ENCODE measurements around the gene SNRNP70.

The SNRNP70 gene

DNA sequence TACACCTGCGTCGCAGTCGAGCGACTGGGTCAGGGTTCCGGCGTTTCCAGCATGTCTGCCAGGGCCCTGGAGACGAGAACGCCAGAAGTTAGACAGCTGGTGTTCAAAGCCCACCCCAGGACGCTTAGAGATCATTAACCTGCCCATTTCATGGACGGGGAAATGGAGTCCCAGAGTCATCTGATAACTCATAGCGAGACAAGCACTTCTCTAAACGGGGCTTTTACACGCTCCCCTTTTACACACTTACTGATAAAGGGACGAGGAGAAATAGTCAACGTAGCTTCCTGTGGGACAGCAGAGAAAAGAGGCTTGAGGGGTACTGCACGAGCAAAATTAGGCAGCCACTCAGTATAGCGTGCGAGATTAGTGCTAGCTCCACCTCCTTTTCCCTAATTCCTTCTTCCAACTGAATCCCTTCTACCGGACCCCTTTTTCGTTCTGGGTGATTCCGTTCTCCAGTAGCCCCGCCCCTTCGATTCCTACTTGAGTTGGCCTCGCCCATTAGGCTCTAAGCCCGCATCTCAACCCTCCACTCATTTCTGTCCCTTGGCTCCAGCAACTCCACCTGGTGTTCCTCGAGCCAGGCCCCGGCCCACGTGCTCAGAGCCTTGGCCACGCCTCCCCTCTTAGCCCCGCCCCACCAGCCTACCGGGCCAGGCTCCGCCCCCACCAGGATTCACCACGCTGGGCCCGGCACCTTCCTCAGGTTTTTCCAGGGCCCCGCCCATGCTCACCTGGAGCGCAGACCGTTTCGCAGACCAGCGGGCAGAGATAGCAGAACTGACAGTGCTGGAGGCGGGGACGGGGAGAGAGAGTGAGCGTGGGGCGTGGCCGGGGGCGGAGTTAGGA is 66.2 kb downstream of the SNRNP70 start:
- in situ Hi-C loops (cut with MboI; ENCODE audit: low pct_unique_long_range_greater_than_20kb, low sequenced_read_pairs, unreplicated experiment), result no loop called here
- DNase-seq (ENCODE audit: low spot score), result no peak
- TF ChIP-seq CTCF (IDR thresholded peaks at IDR 0.05; ENCODE audit: extremely low read depth, insufficient read depth, missing control alignments), result no peak

- in situ Hi-C loops (cut with MboI; ENCODE audit: low pct_unique_long_range_greater_than_20kb, low sequenced_read_pairs, unreplicated experiment), result no loop called here
- TF ChIP-seq CTCF (IDR thresholded peaks at IDR 0.05; ENCODE audit: extremely low read depth, insufficient read depth, missing control alignments), result no peak
- no peak for DNase-seq (ENCODE audit: low spot score)
Measured at GRCh38 chr19:49152119-49152550, 66.9 kb downstream of the SNRNP70 start.

GRCh38 chr19:49153167-49153809 is 68.0 kb downstream of the SNRNP70 start:
- no peak for TF ChIP-seq CTCF (IDR thresholded peaks at IDR 0.05; ENCODE audit: extremely low read depth, insufficient read depth, missing control alignments)
- DNase-seq (ENCODE audit: low spot score), result no peak
- in situ Hi-C loops (cut with MboI; ENCODE audit: low pct_unique_long_range_greater_than_20kb, low sequenced_read_pairs, unreplicated experiment), result no loop called here

- no peak for DNase-seq (ENCODE audit: low spot score)
- TF ChIP-seq CTCF (IDR thresholded peaks at IDR 0.05; ENCODE audit: extremely low read depth, insufficient read depth, missing control alignments), result no peak
- in situ Hi-C loops (cut with MboI; ENCODE audit: low pct_unique_long_range_greater_than_20kb, low sequenced_read_pairs, unreplicated experiment), result no loop called here
Measured at GRCh38 chr19:49154279-49154678, 69.0 kb downstream of the SNRNP70 start.

DNA sequence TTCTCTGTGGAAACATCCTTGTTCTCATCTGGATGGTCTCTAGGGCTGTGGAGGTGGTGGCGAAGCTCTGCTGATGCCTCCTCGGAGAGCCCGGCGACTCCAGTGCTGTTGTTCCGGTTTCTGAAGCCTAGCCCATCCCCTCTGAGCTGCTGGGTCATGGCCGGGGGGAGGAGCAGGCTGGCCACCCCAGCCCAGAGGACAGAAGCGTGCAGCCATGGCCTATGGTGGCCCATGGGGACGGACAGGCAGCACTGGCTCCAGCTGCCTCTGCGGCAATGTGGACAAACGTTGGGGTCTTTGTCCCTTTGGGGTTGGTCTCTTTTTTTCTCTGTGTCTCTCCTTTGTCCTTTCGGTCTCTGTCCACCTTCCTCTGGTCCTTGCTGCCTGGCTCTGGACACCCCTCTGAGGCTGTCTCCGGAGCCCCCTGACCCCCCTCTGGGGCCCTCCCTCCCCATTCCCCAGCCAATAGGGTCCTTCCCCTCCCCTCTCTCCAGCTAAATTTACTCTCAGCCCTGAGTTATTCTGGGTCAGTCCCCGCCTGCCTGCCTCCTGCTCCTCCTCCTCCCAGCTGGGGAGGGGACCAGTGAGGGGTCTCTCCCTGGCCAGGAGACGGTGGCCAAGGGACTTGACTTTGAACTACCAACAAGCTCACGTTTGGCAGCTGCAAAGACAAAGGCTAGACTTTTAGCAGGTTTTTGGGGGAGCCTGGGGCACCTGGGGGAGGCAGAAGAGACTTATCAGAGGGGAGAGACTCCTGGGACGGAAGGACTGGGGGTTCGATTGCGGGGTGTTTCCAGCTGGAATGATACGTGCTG is 70.0 kb downstream of the SNRNP70 start, which contains the start of gene HRC:
TSS of gene HRC (minus strand) at position 392 of the 815 bp plus-strand sequence. CDS start at position 233, 159 bp downstream.
- DNase-seq (ENCODE audit: low spot score), result no peak
- TF ChIP-seq CTCF (IDR thresholded peaks at IDR 0.05; ENCODE audit: extremely low read depth, insufficient read depth, missing control alignments), result no peak
- in situ Hi-C loops (cut with MboI; ENCODE audit: low pct_unique_long_range_greater_than_20kb, low sequenced_read_pairs, unreplicated experiment), result no loop called here

GRCh38 chr19:49155820-49156346 is 70.6 kb downstream of the SNRNP70 start:
- TF ChIP-seq CTCF (IDR thresholded peaks at IDR 0.05; ENCODE audit: extremely low read depth, insufficient read depth, missing control alignments), result no peak
- in situ Hi-C loops (cut with MboI; ENCODE audit: low pct_unique_long_range_greater_than_20kb, low sequenced_read_pairs, unreplicated experiment), result no loop called here
- no peak for DNase-seq (ENCODE audit: low spot score)
